Sciatic nerve (tissue), 2 donors: Measurements from ENCODE around the gene BCL2L1. TPM values are rescaled to one million over a fixed set of nuclear protein-coding genes. Genes with fewer than 3 reads are reported as not detected.
"Not testable (repeated sequence)": the region's sequence is repeated elsewhere in the genome, so short reads cannot be mapped to it uniquely, and the experiment has no call there.

Experiments
- ATAC-seq: fragments of 200-7000 bp; cut with Tn5 transposase; one replicate; pipeline ENCODE4 v1.9.1; 2020; ENCODE audit warnings: mild to moderate bottlenecking, moderate library complexity
- DNase-seq: peaks from one replicate; pipeline ENCODE4 v3.0.0-alpha.2; 2020; ENCODE audit warnings: low spot score
- intact Hi-C: fragments of 100-400 bp; cut with DNase I; formaldehyde crosslinking; loops from one replicate; pipeline ENCODE4 v1.14.2; 2022
- total RNA-seq: library from RNA; stranded (reverse); fragmentation: NEBNext Ultra II Directional; extraction: Animal tissue kit (Norgen Biotek cat#: 25700); gene quantifications from one replicate; pipeline ENCODE4 v1.2.1, GENCODE V29; 2021
- donor health status: DM: no; HTN: no; CAD: no.
- donor health status: DM: no; HTN: no; CAD: no.

BCL2L1 gene
- total RNA-seq, 1 donor from 2014 or later, result 112 TPM

- intact Hi-C loops, result no loop called here
- ATAC-seq (no peak), DNase-seq (no peak)
Measured at GRCh38 chr20:31681128-31681727, 41.4 kb downstream of the BCL2L1 start.

GRCh38 chr20:31680286-31681127, 42.2 kb downstream of the BCL2L1 start:
- no peak for ATAC-seq
- no peak for DNase-seq
- intact Hi-C loops, result no loop called here

DNA sequence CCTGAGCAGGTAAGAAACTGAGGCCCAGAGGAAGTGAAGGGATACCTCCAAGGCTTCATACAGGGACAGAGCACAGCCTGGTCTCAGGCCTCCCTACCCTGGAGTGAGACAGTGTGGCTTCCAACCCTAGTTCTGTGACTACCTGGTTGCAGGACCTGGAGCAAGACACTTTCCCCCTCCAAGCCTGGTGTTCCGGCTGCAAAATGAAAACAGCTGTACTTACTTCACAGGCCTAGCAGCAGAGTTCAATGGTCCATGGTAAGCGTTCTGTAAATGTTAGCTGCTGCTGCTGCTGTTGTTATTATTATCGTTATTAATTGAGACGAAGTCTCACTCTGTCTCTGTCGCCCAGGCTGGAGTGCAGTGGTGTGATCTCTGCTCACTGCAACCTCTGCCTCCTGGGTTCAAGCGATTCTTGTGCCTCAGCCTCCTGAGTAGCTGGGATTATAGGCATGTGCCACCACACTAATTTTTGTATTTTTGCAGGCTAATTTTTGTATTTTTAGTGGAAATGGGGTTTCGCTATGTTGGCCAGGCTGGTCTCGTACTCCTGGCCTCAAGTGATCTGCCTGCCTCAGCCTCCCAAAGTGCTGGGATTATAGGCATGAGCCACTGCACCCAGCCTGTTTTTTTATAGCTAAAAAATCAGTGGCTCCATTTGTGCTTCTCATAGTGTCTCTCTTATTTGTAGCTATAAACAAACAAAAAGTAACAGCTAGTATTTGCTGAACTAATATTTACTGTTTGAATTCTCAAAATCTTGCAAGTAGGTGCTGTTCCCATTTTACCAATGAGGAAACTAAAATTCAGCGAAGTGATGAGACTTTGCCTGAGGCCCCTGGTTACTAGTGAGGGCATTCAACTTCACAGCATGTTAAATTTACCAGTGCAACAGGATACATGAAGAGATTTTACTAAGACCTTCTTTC, 43.0 kb downstream of the BCL2L1 start:
- intact Hi-C loops, result no loop called here
- ATAC-seq (no peak), DNase-seq (no peak)

- DNase-seq (no peak), ATAC-seq (no peak)
- intact Hi-C loops, result no loop called here
Measured at GRCh38 chr20:31678389-31679356, 44.0 kb downstream of the BCL2L1 start.

DNA sequence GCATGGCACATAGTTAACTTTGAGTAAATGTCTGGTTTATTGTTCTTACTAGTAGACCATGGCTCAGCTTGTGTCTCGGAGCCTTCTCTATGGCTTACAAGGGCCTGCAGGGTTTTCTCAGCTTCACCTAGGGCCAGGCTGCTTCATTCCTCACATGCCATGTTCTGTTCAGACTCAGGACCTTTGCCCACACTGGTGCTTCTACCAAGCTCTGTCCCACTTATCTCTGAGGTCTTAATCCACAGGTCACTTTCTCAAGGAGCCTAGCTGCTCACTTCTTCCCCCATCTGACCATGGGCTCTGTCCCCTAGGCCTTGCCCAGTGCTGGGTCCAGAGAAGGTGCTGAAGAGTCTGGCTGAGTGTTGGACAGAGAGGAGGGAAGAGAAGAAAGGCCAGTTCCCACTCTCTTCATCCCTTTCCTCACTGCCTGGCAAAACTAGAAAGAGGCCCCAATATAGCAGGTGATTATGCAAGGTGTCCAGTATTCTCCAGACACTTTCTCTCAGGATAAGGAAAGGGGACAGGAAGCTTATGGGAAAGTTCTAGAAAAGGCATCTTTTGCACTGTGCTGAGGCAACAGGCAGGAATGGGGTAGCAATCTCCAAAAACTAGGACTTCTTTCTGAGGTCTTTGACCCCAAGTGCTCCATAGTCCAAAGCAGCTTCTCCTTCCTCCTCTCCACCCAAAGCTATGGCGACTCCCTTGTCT, 45.0 kb downstream of the BCL2L1 start:
- no peak for DNase-seq
- intact Hi-C loops, result no loop called here
- ATAC-seq, result no peak

DNA sequence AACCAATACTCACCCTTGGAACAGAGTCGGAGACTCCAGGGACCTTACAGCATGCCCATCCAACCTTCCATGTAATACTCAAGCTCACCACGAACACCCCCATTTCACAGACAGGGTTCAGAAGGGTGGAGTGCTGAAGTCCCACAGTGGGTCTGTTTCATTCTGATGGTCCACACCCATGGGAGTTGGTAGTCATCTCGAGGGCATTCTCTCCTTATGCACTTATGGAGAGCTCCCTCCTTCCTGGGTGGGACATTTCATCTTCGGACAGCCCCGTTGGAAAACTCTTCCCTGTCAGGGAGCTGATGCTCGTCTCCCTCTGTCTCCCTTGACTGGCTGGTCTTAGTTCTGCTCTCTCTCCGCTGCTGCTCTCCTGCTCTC, 46.1 kb downstream of the BCL2L1 start:
- intact Hi-C loops, result no loop called here
- ATAC-seq (no peak), DNase-seq (no peak)

- ATAC-seq (peak; percentile 78), DNase-seq (no peak)
- intact Hi-C loops, result no loop called here
Measured at GRCh38 chr20:31675828-31676608, 46.6 kb downstream of the BCL2L1 start.

GRCh38 chr20:31674895-31675827, 47.5 kb downstream of the BCL2L1 start:
- intact Hi-C loops, result no loop called here
- ATAC-seq (peak; percentile 72), DNase-seq (peak; percentile 71)

DNA sequence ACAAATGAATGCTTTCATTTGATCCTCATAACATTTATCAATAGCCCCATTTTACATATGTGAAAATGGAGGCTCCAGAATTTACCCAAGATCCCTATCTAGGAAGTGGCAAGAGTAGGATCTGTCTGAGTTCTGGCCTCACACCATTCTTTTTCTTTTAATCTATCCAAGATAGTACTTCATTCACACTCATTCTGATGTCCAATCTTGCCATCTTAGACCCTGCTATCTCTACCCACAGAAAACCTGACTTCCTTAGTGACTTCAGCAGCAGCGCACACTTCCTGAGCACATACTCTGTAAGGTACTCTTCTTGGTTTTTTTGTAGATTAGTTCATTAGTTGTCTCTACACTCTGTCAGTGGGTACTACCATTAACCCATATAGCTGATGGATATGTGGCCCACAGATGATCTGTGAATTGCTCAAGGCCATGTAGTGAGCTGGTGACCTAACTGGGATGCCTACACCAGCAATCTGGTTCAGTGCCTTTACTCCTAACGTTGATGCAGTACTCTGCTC, 48.7 kb downstream of the BCL2L1 start:
- ATAC-seq (no peak), DNase-seq (no peak)
- intact Hi-C loops, result no loop called here

DNA sequence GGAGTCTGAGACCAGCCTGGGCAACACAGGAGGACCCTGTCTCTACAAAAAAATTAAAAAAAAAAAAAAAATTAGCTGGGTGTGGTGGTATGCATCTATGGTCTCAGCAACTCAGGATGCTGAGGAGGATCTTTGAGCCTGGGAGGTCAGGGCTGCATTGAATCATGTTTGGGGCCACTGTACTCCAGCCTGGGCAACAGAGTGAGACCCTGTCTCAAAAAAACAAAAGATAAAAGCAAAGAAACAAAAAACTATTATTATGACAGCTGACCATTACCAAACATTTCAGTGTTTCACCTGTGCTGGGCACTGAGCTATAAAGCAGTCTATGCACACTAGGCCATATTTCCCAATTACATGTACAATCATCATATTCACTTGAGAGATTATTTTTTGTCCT, 49.2 kb downstream of the BCL2L1 start:
- ATAC-seq (no peak), DNase-seq (no peak)
- intact Hi-C loops, result no loop called here

GRCh38 chr20:31671324-31671723, 51.3 kb downstream of the BCL2L1 start:
- intact Hi-C loops, result no loop called here
- ATAC-seq, result no peak

GRCh38 chr20:31670371-31671228, 52.1 kb downstream of the BCL2L1 start:
- DNase-seq (no peak), ATAC-seq (peak; percentile 66)
- intact Hi-C loops, result no loop called here

More at GRCh38 chr20:31671324-31671723, 51.3 kb downstream of the BCL2L1 start:
- DNase-seq, result no peak

GRCh38 chr20:31669876-31670275, 52.8 kb downstream of the BCL2L1 start:
- DNase-seq (no peak), ATAC-seq (no peak)
- intact Hi-C loops, result no loop called here

DNA sequence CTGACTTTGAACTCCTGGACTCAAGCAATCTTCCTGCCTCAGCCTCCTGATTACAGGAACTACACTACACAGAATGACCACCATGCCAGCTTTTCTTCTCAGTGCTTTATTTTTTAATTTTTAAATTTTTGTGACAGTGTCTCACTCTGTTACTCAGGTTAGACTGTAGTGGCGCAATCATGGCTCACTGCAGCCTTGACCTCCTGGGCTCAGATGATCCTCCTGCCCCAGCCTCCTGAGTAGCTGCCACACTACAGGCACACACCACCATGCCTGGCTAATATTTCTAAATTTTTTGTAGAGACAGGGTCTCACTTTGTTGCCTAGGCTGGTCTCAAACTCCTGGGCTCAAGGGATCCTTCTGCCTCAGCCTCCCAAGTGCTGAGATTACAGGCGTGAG, 53.7 kb downstream of the BCL2L1 start:
- DNase-seq, intact Hi-C loops, ATAC-seq: not testable (repeated sequence)
